GM21529 (cell line): ENCODE measurements around the gene ARL17B.
"Not testable (repeated sequence)": the region's sequence is repeated elsewhere in the genome, so short reads cannot be mapped to it uniquely, and the experiment has no call there.

Source experiments
- ATAC-seq: cut with Tn5 transposase; IDR thresholded peaks from one replicate; pipeline ENCODE4 v1.9.1; 2021; ENCODE audit not compliant: unreplicated experiment

The ARL17B gene

GRCh38 chr17:46252804-46253203 lies 108.8 kb downstream of the ARL17B start:
- not testable (repeated sequence) for ATAC-seq

- ATAC-seq: not testable (repeated sequence)
Measured at GRCh38 chr17:46249153-46249552, 112.4 kb downstream of the ARL17B start.

GRCh38 chr17:46244949-46245768 lies 116.4 kb downstream of the ARL17B start:
- ATAC-seq: not testable (repeated sequence)

GRCh38 chr17:46244339-46244913 lies 117.1 kb downstream of the ARL17B start:
- not testable (repeated sequence) for ATAC-seq

- ATAC-seq: not testable (repeated sequence)
Measured at GRCh38 chr17:46243928-46244327, 117.6 kb downstream of the ARL17B start.

- ATAC-seq: not testable (repeated sequence)
Measured at GRCh38 chr17:46243505-46243904, 118.1 kb downstream of the ARL17B start.

- not testable (repeated sequence) for ATAC-seq
Measured at GRCh38 chr17:46231359-46231758, 130.2 kb downstream of the ARL17B start.

- ATAC-seq: peak; percentile 99
Measured at GRCh38 chr17:46225274-46225794, 136.2 kb downstream of the ARL17B start.

- peak; percentile 37 for ATAC-seq
Measured at GRCh38 chr17:46224864-46225263, 136.7 kb downstream of the ARL17B start.
